HG03378 (cell line): Measurements from ENCODE around the gene ADAMTSL4.
"Not testable (repeated sequence)": the region's sequence is repeated elsewhere in the genome, so short reads cannot be mapped to it uniquely, and the experiment has no call there.

Experiments used
- ATAC-seq: cut with Tn5 transposase; IDR thresholded peaks from one replicate; pipeline ENCODE4 v1.9.1; 2021; ENCODE audit warnings: mild to moderate bottlenecking, moderate library complexity; ENCODE audit not compliant: unreplicated experiment

The ADAMTSL4 gene

GRCh38 chr1:150565240-150565991 is 16.2 kb downstream of the ADAMTSL4 start:
- ATAC-seq, result not testable (repeated sequence)

- ATAC-seq, result no peak
Measured at GRCh38 chr1:150566589-150567340, 17.6 kb downstream of the ADAMTSL4 start.

- ATAC-seq, result no peak
Measured at GRCh38 chr1:150567341-150567716, 18.1 kb downstream of the ADAMTSL4 start.

GRCh38 chr1:150567717-150568593 is 18.7 kb downstream of the ADAMTSL4 start:
- no peak for ATAC-seq

GRCh38 chr1:150568594-150568966 is 19.4 kb downstream of the ADAMTSL4 start:
- no peak for ATAC-seq

- no peak for ATAC-seq
Measured at GRCh38 chr1:150572918-150573647, 23.9 kb downstream of the ADAMTSL4 start.

- not testable (repeated sequence) for ATAC-seq
Measured at GRCh38 chr1:150573648-150574071, 24.5 kb downstream of the ADAMTSL4 start.

- no peak for ATAC-seq
Measured at GRCh38 chr1:150574260-150575071, 25.3 kb downstream of the ADAMTSL4 start.

- no peak for ATAC-seq
Measured at GRCh38 chr1:150575072-150575489, 25.9 kb downstream of the ADAMTSL4 start.

GRCh38 chr1:150575518-150576366 is 26.5 kb downstream of the ADAMTSL4 start:
- ATAC-seq, result no peak

- ATAC-seq, result no peak
Measured at GRCh38 chr1:150576367-150576711, 27.1 kb downstream of the ADAMTSL4 start.

- no peak for ATAC-seq
Measured at GRCh38 chr1:150576794-150577556, 27.8 kb downstream of the ADAMTSL4 start.

GRCh38 chr1:150577557-150578271 is 28.5 kb downstream of the ADAMTSL4 start:
- ATAC-seq, result no peak

- ATAC-seq, result no peak
Measured at GRCh38 chr1:150578272-150579109, 29.3 kb downstream of the ADAMTSL4 start.

- ATAC-seq, result peak; percentile 90
Measured at GRCh38 chr1:150579110-150579944, 30.1 kb downstream of the ADAMTSL4 start, which contains the start of gene MCL1. TSS of gene MCL1 (minus strand) at chr1:150579610. CDS start at chr1:150579530, 80 bp downstream.
